GM12878 (cell line): ENCODE results near the gene RND1. TPM values are rescaled to one million over a fixed set of nuclear protein-coding genes. Genes with fewer than 3 reads are reported as not detected.
A peak's percentile ranks its signal among the peaks of the same experiment; 100 is the strongest.

Experiments
- ATAC-seq: fragments of 200-7000 bp; cut with Tn5 transposase; 3 replicates; pipeline ENCODE4 v1.9.1; 2020; ENCODE audit warnings: mild to moderate bottlenecking, moderate library complexity
- BruUV-seq: library from RNA; stranded (reverse); fragments of 400-500 nt; replicated peaks from 2 replicates; lab custom pipeline; 2021; lab: Mats Ljungman, UMichigan
- CTCF ChIA-PET: fragments of 300-600 bp; sonication (Branson Sonifier 250); formaldehyde crosslinking; extraction: SDS; loops from one replicate; lab custom pipeline; 2021; ENCODE audit warnings: inconsistent platforms; lab: Yijun Ruan, JAX
- POLR2A ChIA-PET: fragments of 350-600 bp; formaldehyde crosslinking; extraction: SDS; loops from one replicate; lab custom pipeline; 2021; ENCODE audit warnings: inconsistent platforms; lab: Charles Lee
- RAD21 ChIA-PET: fragments of 300-600 bp; sonication (Branson Sonifier 250); formaldehyde crosslinking; loops from one replicate; lab custom pipeline; 2023; ENCODE audit warnings: antibody characterized with exemption; ENCODE audit not compliant: unreplicated experiment; lab: Charles Lee
- SMC1A ChIA-PET: fragments of 300-600 bp; sonication (Branson Sonifier 250); formaldehyde crosslinking; loops from one replicate; lab custom pipeline; 2023; ENCODE audit not compliant: unreplicated experiment, uncharacterized antibody; lab: Charles Lee
- DNase-seq: peaks from one replicate; pipeline ENCODE4 v3.0.0-alpha.2; 2011; ENCODE audit warnings: low read depth, low spot score
- FAIRE-seq: peaks from 3 replicates; lab custom pipeline; 2011; peaks lifted over from hg19 to GRCh38; lab: Jason Lieb, UNC
- H2AFZ ChIP-seq: 2 replicates; pipeline ENCODE4 v1.6.0; 2011; ENCODE audit warnings: low read depth, low read length, control low read depth; ENCODE audit not compliant: control insufficient read depth
- H3K27ac ChIP-seq: 2 replicates; pipeline ENCODE4 v1.5.1; 2011; ENCODE audit warnings: control low read depth; ENCODE audit not compliant: control insufficient read depth, insufficient read depth
- H3K27me3 ChIP-seq, 2 experiments: replicated peaks in 1 of 2; 2 replicates each; pipeline versions ENCODE4 v1.6.0 to v1.6.1; 2011; ENCODE audit warnings: low read length in 1 of 2; ENCODE audit not compliant: control insufficient read depth in 2 of 2, insufficient read depth in 2 of 2
- H3K36me3 ChIP-seq, 2 experiments: 2 replicates each; pipeline ENCODE4 v1.5.1; 2011; ENCODE audit warnings: low read length in 1 of 2; ENCODE audit not compliant: control insufficient read depth in 2 of 2, insufficient read depth in 2 of 2
- H3K4me1 ChIP-seq: 2 replicates; pipeline ENCODE4 v1.6.1; 2011; ENCODE audit warnings: mild to moderate bottlenecking, low read length, moderate library complexity, mixed read lengths; ENCODE audit not compliant: control insufficient read depth, insufficient read depth
- H3K4me2 ChIP-seq: 2 replicates; pipeline ENCODE4 v1.6.0; 2011; ENCODE audit warnings: control low read depth; ENCODE audit not compliant: control insufficient read depth, insufficient read depth
- H3K4me3 ChIP-seq: fragments of 200-600 bp; sonication (generic); 2 replicates; pipeline ENCODE4 v1.5.1; 2016
- H3K79me2 ChIP-seq: 2 replicates; pipeline ENCODE4 v1.6.0; 2011; ENCODE audit warnings: low read length; ENCODE audit not compliant: control insufficient read depth, insufficient read depth
- H3K9ac ChIP-seq: 2 replicates; pipeline ENCODE4 v1.8.0; 2011; ENCODE audit warnings: low read length, control low read depth, mixed read lengths; ENCODE audit not compliant: control insufficient read depth, insufficient read depth
- H3K9me3 ChIP-seq: replicated peaks from 3 replicates; pipeline ENCODE4 v1.5.1; 2011; ENCODE audit warnings: mild to moderate bottlenecking, low read length; ENCODE audit not compliant: control insufficient read depth, insufficient read depth
- H4K20me1 ChIP-seq: 2 replicates; pipeline ENCODE4 v1.6.0; 2011; ENCODE audit not compliant: control insufficient read depth, insufficient read depth
- CREB1 ChIP-seq: IDR thresholded peaks from 2 replicates; pipeline ENCODE4 v1.6.1; 2012; ENCODE audit warnings: low read depth, mild to moderate bottlenecking, inconsistent platforms
- DPF2 ChIP-seq: fragments of 450-650 bp; IDR thresholded peaks from 2 replicates; pipeline ENCODE4 v1.6.1; 2017; ENCODE audit warnings: mild to moderate bottlenecking
- JUND ChIP-seq: IDR thresholded peaks from 2 replicates; pipeline ENCODE4 v1.6.1; 2012; ENCODE audit warnings: low read depth, mild to moderate bottlenecking, low read length, improper control_type of control experiment, moderate library complexity
- KLF5 ChIP-seq: fragments of 450-650 bp; IDR thresholded peaks from 2 replicates; pipeline ENCODE4 v1.6.1; 2014; ENCODE audit warnings: mild to moderate bottlenecking; ENCODE audit not compliant: partially characterized antibody
- SRF ChIP-seq, 2 experiments: IDR thresholded peaks; 2 replicates each; pipeline ENCODE4 v1.6.1; 2011; ENCODE audit warnings: low read depth in 2 of 2, low read length in 2 of 2, mild to moderate bottlenecking in 1 of 2, moderate library complexity in 1 of 2
- STAT3 ChIP-seq: IDR thresholded peaks from 2 replicates; pipeline ENCODE4 v1.6.1; 2011; ENCODE audit warnings: low read depth, low read length, improper control_type of control experiment
- SUZ12 ChIP-seq: fragments of 200-600 bp; sonication (generic); IDR thresholded peaks from one replicate; pipeline ENCODE4 v1.6.1; 2018; ENCODE audit warnings: antibody characterized with exemption, mild to moderate bottlenecking; ENCODE audit not compliant: unreplicated experiment
- TCF3 ChIP-seq: IDR thresholded peaks from 2 replicates; pipeline ENCODE4 v1.6.1; 2012; ENCODE audit warnings: low read depth, mild to moderate bottlenecking, low read length, borderline replicate concordance; ENCODE audit not compliant: insufficient read depth
- WRNIP1 ChIP-seq: IDR thresholded peaks from 2 replicates; pipeline ENCODE4 v1.6.1; 2011; ENCODE audit warnings: low read depth, low read length, improper control_type of control experiment, borderline replicate concordance
- YY1 ChIP-seq: IDR thresholded peaks from 2 replicates; pipeline ENCODE4 v1.6.1; 2011; ENCODE audit warnings: low read depth, mild to moderate bottlenecking, low read length
- ZNF207 ChIP-seq: fragments of 450-650 bp; IDR thresholded peaks from 2 replicates; pipeline ENCODE4 v1.6.1; 2014; ENCODE audit warnings: antibody characterized with exemption, mild to moderate bottlenecking, borderline replicate concordance
- ZNF217 ChIP-seq: fragments of 450-650 bp; IDR thresholded peaks from 2 replicates; pipeline ENCODE4 v1.6.1; 2017; ENCODE audit warnings: antibody characterized with exemption, mild to moderate bottlenecking
- WGBS: methylation state at CpG from one replicate; pipeline ENCODE4 v1.1.6; 2016; ENCODE audit warnings: low lambda C conversion rate; ENCODE audit not compliant: insufficient replicate concordance, insufficient coverage; ENCODE audit errors: missing lambda C conversion rate; 5-methylcytosine and 5-hydroxymethylcytosine counted together
- in situ Hi-C: fragments of 300-500 bp; cut with MboI; formaldehyde crosslinking; loops from 9 replicates; pipeline ENCODE4 v1.14.3; 2018; ENCODE audit warnings: mixed read lengths
- intact Hi-C: fragments of 100-400 bp; cut with micrococcal nuclease; formaldehyde crosslinking; loops from one replicate; pipeline ENCODE4 v1.14.2; 2022; ENCODE audit not compliant: unreplicated experiment
- polyA plus RNA-seq, 11 experiments: library from polyadenylated mRNA; depleted of rRNA in 4 of 11; unstranded in 6 of 11; stranded (reverse) in 5 of 11; fragments of >200 nt; fragmentation: Nextera tagmentation in 4 of 11; fragmentation: Illumina TruSeq in 1 of 11; extraction: Ambion mirVana in 4 of 11; extraction: Trizol in 1 of 11; gene quantifications; 1 replicate in 1 of 11; 2 replicates in 10 of 11; pipeline versions ENCODE4 v1.2.1 to v1.2.3, GENCODE V29; 2011 to 2016; ENCODE audit warnings: inconsistent platforms in 2 of 11, missing spikeins in 2 of 11, low read depth in 1 of 11
- total RNA-seq, 4 experiments: library from RNA; depleted of rRNA in 3 of 4; stranded (reverse); fragments of >200 nt in 3 of 4; fragmentation: Illumina TruSeq in 1 of 4; extraction: Trizol in 1 of 4; gene quantifications; 2 replicates each; pipeline versions ENCODE4 v1.2.1 to v1.2.3, GENCODE V29; 2013 to 2021
- TF ChIP-seq, protein P1 (sequence below): fragments of 450-650 bp; IDR thresholded peaks from 2 replicates; pipeline ENCODE4 v1.6.1; 2016; ENCODE audit warnings: mild to moderate bottlenecking
- TF ChIP-seq, protein P2 (sequence below): fragments of 450-650 bp; IDR thresholded peaks from 2 replicates; pipeline ENCODE4 v1.6.1; 2017; ENCODE audit warnings: low read depth, mild to moderate bottlenecking, moderate library complexity

RND1 gene
- total and polyA plus RNA-seq, 10 of the 15 experiments (the other 5 are each of a cell fraction or from before 2014, with no cell fraction given) = 0.24 to 5.1 (median 1.5) TPM

DNA sequence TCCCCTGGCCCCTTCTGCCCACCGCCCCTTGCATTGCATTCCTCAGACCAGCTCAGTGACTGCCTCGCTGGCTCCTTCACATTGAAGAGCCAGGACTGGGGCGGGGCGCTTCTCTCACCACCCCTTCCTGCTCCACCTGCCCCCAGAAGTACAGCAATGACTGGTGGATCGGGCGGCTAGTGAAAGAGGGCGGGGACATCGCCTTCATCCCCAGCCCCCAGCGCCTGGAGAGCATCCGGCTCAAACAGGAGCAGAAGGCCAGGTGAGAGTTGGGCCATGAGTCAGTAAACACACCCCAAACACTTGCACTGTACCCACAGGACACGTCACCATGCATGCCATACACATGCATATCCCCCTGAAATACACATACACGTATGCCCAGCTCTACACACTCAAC, 41.6 kb downstream of the RND1 start:
- BruUV-seq = no TSS peak
- no peak overlapping the region for H2AFZ ChIP-seq
- POLR2A ChIA-PET = no interaction called here
- CTCF ChIA-PET = interaction anchor here (0.6 to 4.2 kb wide), 2 partner anchors 9 to 209 kb away, joined by 3 to 26 read pairs; no protein-coding TSS in a partner anchor
- TF ChIP-seq TCF3 = no peak
- TF ChIP-seq, protein P1, sequence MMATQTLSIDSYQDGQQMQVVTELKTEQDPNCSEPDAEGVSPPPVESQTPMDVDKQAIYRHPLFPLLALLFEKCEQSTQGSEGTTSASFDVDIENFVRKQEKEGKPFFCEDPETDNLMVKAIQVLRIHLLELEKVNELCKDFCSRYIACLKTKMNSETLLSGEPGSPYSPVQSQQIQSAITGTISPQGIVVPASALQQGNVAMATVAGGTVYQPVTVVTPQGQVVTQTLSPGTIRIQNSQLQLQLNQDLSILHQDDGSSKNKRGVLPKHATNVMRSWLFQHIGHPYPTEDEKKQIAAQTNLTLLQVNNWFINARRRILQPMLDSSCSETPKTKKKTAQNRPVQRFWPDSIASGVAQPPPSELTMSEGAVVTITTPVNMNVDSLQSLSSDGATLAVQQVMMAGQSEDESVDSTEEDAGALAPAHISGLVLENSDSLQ = no peak
- no peak for TF ChIP-seq ZNF217
- no peak for TF ChIP-seq KLF5
- TF ChIP-seq CREB1 = no peak
- TF ChIP-seq WRNIP1 = no peak
- no peak for TF ChIP-seq SUZ12
- TF ChIP-seq SRF (IDR thresholded peaks at IDR 0.05; ENCODE audit: low read depth in 2 of 2, low read length in 2 of 2) = no peak
- no peak for TF ChIP-seq YY1
- TF ChIP-seq STAT3 = no peak
- no peak for TF ChIP-seq DPF2
- TF ChIP-seq JUND = no peak
- TF ChIP-seq, protein P2, sequence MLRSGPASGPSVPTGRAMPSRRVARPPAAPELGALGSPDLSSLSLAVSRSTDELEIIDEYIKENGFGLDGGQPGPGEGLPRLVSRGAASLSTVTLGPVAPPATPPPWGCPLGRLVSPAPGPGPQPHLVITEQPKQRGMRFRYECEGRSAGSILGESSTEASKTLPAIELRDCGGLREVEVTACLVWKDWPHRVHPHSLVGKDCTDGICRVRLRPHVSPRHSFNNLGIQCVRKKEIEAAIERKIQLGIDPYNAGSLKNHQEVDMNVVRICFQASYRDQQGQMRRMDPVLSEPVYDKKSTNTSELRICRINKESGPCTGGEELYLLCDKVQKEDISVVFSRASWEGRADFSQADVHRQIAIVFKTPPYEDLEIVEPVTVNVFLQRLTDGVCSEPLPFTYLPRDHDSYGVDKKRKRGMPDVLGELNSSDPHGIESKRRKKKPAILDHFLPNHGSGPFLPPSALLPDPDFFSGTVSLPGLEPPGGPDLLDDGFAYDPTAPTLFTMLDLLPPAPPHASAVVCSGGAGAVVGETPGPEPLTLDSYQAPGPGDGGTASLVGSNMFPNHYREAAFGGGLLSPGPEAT = no peak
- TF ChIP-seq ZNF207 = no peak
- TF ChIP-seq, all 136 proteins: peak for 0
- WGBS = 16% methylated on average over 12 of the region's 12 CpGs
- in situ Hi-C loops (no loop called here), intact Hi-C loops (no loop called here)
- Histone ChIP-seq H3K27ac (no peak overlapping the region), H3K9me3 (no peaks in the 10 kb centered on the region), H4K20me1 (no peaks in the 10 kb centered on the region), H3K4me3 (no peak overlapping the region), H3K79me2 (no peaks in the 10 kb centered on the region), H3K9ac (no peak overlapping the region), H3K27me3 (peaks cover 0 to 2% of the 10 kb centered on the region in 2 experiments; a peak in 3 of 4 replicates), H3K4me2 (no peak overlapping the region), H3K36me3 (peaks cover 6 to 8% of the 10 kb centered on the region in 2 experiments; a peak in 3 of 4 replicates), H3K4me1 (no peaks in the 10 kb centered on the region; the same call in 1 of the 2 replicates)
- ATAC-seq = peak; percentile 90
- ChIA-PET SMC1A (no interaction called here), RAD21 (interaction anchor here (0.8 to 1.5 kb wide), 2 partner anchors 28 to 172 kb away, joined by 3 read pairs; partner anchors contain the start of gene DDX23)
- no peak for DNase-seq
- FAIRE-seq = no peak
